22Rv1 (cell line): Measurements from ENCODE around the gene CACNA2D4.

Source experiments
- H3K27ac ChIP-seq: fragments of 450-650 bp; 2 replicates; pipeline ENCODE4 v1.5.1; 2017
- CTCF ChIP-seq: fragments of 450-650 bp; IDR thresholded peaks from 2 replicates; pipeline ENCODE4 v1.5.1; 2017; ENCODE audit warnings: mild to moderate bottlenecking
- ZFX ChIP-seq: fragments of 450-650 bp; IDR thresholded peaks from 2 replicates; pipeline ENCODE4 v1.6.1; 2017; ENCODE audit warnings: antibody characterized with exemption, borderline replicate concordance

Gene CACNA2D4

GRCh38 chr12:1878695-1879094, 39.8 kb downstream of the CACNA2D4 start:
- no peak overlapping the region for H3K27ac ChIP-seq
- TF ChIP-seq ZFX (no peak), CTCF (no peak)

- no peak overlapping the region for H3K27ac ChIP-seq
- TF ChIP-seq CTCF, result no peak
- TF ChIP-seq ZFX, result no peak
These were observed 40.2 kb downstream of the CACNA2D4 start for GRCh38 chr12:1878214-1878613.

- no peak overlapping the region for H3K27ac ChIP-seq
- no peak for TF ChIP-seq CTCF
These were observed 41.1 kb downstream of the CACNA2D4 start for GRCh38 chr12:1877169-1877878.

- no peak overlapping the region for H3K27ac ChIP-seq
These were observed 42.4 kb downstream of the CACNA2D4 start for GRCh38 chr12:1876086-1876485.

GRCh38 chr12:1875608-1876007, 42.8 kb downstream of the CACNA2D4 start:
- H3K27ac ChIP-seq, result no peak overlapping the region
- TF ChIP-seq CTCF (no peak), ZFX (no peak)

More at GRCh38 chr12:1876086-1876485, 42.4 kb downstream of the CACNA2D4 start:
- TF ChIP-seq CTCF (no peak), ZFX (no peak)

- TF ChIP-seq CTCF, result no peak
- no peak for TF ChIP-seq ZFX
These were observed 44.6 kb downstream of the CACNA2D4 start for GRCh38 chr12:1873531-1874510.

GRCh38 chr12:1872448-1872847, 46.0 kb downstream of the CACNA2D4 start:
- H3K27ac ChIP-seq, result no peak overlapping the region
- TF ChIP-seq CTCF, result no peak
- no peak for TF ChIP-seq ZFX

More at GRCh38 chr12:1873531-1874510, 44.6 kb downstream of the CACNA2D4 start:
- H3K27ac ChIP-seq, result no peak overlapping the region
